Activated CD8-positive, alpha-beta memory T cell treated with anti-CD3 and anti-CD28 coated beads, Interleukin-2, amount 50 U/mL, for 24 hours (primary cell): ENCODE data around the gene TTLL8.
"Not testable (repeated sequence)": the region's sequence is repeated elsewhere in the genome, so short reads cannot be mapped to it uniquely, and the experiment has no call there.

ENCODE experiments used
- DNase-seq: peaks from one replicate; pipeline ENCODE4 v3.0.0-alpha.2; 2020; ENCODE audit errors: extremely low read depth

TTLL8 gene

GRCh38 chr22:49986325-49986724, 71.8 kb downstream of the TTLL8 start:
- no peak for DNase-seq

DNA sequence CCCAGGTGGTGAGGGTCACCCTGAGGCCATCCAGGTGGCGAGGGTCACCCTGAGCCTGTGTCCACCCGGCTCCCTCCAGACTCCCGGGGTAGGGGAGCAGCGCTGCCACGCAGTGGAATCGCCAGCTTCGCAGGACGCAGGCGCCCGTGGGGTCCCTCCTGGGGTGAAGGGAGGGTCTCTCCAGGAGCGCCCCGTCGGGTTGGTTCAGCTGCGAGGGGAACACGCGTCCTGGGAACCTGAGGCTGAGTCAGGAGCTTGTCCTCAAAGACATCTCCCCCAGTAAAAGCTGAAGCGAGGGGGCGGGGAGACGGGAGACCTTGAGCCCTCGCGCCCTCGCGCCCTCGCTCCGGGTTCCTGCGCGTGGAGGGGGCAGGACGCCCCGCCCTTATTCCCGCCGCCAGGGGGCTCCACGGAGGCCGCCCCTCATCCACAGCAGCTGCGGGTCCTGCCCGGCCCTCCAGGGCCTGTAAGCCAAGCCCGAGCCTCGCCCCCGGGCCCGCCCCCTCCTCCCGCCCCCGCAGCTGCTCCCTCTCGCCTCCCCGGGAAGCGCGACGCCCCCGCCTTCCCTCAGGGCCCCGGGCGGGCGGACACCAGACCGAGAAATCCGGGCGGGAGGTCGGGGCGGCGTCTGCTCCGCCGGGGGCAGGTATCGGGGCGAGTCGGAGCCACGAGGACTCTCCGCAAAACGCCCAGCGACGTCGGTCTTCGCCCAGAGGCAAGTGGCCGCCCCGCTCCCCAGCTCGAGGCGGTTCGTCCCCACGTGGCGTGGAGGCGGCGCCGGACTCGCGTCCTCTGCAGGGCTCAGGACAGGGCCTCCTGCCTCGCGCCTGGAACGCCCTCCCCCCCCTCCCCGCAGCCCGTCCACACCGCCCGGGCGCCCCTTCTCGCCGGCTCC, 74.7 kb downstream of the TTLL8 start:
- DNase-seq = no peak

DNA sequence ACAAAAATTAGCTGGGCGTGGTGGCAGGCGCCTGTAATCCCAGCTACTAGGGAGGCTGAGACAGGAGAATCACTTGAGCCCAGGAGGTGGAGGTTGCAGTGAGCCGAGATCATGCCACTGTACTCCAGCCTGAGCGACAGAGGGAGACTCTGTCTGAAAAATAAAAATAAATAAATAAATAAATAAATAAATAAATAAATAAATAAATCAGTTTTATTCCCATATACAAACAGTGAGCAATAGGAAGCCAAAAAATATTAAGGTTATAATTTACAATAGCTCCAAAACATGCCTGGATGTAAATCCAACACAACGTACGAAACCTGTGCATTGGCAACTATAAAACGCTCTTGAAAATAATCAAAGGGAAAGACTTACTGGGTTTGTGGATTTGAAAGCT, 76.3 kb downstream of the TTLL8 start:
- DNase-seq = not testable (repeated sequence)

DNA sequence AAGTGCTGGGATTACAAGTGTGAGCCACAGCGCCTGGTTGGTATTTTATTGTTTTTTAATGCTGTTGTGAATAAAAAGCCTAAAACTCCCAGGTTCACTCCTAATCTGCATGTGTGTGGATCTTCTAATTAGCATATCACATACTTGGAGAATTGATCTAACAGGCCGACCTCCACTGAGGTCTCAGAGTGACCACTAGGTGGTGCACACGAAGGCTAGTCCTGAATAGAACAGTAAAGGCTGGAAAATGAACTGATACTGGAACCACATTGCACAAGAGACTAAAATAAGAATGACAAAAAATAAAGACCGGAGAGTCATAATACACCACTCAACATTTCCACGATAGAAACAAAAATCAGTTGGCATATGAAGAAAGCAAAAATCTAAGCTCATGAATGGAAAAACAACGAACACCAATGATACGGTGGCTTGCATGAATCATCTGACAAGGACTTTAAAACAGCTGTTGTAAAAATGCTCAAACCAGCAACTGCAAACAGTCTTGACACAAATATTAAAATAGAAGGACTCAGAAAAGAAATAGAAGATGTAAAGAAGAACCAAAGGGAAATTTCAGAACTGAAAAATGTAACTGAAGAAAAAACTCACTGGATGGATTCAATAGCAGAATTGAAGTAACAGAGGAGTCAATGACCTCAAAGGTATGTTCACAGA, 78.4 kb downstream of the TTLL8 start:
- no peak for DNase-seq

DNA sequence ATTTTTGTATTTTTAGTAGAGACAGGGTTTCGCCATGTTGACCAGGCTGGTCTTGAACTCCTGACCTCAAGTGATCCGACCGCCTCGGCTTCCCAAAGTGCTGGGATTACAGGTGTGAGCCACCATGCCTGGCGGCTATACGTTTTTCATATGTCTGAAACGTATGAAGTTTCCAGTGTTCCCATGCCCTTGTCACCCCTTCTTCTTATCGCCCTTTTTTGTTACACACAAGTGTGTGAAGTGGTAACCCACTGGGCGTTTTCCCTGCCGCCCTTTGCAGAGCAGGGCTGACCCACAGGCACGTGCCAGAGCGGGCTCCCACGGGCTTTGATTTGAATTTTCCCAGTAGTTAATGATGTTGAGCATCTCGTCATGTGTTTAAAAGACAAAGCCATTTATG, 80.5 kb downstream of the TTLL8 start:
- no peak for DNase-seq

DNA sequence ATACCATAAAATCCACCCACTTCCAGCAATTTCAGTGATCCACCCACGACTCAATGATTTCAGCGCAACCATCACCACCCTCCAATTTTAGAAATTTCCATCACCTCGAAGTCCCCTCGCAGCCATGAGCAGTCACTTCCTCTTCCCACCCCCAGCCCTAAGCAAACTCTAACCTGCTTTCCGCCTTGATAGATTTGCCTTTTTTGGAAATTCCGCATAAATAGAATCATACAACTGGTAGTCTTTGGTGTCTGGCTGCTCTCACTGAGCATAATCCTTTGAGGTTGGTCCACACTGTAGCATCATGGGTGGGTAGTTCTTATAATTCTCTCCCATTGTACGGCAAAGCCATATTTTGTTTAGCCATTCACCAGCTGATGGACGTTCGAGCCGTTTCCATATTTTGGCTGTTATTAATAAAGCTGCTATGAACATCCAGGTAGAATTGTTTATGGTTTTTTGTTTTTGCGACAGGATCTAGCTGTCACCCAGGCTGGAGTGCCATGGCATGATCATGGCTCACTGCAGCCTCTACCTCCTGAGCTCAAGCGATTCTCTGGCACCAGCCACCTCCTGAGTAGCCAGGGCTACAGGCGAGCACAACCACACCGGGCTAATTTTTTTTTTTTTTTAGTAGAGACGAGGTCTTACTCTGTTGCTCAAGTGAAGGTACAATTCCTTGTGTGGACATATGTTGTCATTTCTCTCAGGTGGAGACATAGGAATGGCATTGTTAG, 81.5 kb downstream of the TTLL8 start:
- no peak for DNase-seq

GRCh38 chr22:49975543-49976389, 82.3 kb downstream of the TTLL8 start:
- DNase-seq = no peak

DNA sequence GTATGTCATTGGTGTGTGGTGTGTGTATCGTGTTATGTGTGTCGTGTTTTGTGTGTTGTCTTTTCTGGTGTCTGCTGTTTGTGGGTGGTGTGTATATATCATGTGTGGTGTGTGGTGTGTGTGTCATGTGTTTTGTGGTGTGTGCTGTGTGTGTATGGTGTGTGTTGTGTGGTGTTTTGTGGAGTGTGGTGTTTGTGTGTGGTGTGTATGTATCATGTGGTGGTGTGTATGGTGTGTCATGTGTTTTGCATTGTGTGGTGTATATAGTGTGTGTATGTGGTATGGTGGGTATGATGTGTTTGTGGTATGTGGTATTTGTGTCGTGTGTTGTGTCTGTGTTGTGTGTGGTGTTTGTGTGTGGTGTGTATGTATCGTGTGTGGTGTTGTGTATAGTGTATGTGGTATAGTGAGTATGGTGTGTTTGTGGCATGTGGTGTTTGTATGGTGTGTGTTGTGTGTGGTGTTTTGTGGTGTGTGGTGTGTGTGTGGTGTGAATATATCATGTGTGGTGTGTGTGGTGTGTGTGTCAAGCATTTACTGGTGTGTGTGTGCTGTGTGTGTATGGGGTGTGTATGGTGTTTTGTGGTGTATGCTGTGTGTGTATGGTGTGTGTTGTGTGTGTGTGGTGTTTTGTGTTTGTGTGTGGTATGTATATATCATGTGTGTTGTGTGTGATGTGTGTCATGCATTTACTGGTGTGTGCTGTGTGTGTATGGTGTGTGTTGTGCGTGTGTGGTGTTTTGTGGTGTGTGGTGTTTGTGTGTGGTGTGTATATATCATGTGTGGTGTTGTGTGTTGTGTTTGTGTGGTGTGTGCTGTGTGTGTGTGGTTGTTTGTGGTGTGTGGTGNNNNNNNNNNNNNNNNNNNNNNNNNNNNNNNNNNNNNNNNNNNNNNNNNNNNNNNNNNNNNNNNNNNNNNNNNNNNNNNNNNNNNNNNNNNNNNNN, 84.8 kb downstream of the TTLL8 start:
- DNase-seq = no peak

DNA sequence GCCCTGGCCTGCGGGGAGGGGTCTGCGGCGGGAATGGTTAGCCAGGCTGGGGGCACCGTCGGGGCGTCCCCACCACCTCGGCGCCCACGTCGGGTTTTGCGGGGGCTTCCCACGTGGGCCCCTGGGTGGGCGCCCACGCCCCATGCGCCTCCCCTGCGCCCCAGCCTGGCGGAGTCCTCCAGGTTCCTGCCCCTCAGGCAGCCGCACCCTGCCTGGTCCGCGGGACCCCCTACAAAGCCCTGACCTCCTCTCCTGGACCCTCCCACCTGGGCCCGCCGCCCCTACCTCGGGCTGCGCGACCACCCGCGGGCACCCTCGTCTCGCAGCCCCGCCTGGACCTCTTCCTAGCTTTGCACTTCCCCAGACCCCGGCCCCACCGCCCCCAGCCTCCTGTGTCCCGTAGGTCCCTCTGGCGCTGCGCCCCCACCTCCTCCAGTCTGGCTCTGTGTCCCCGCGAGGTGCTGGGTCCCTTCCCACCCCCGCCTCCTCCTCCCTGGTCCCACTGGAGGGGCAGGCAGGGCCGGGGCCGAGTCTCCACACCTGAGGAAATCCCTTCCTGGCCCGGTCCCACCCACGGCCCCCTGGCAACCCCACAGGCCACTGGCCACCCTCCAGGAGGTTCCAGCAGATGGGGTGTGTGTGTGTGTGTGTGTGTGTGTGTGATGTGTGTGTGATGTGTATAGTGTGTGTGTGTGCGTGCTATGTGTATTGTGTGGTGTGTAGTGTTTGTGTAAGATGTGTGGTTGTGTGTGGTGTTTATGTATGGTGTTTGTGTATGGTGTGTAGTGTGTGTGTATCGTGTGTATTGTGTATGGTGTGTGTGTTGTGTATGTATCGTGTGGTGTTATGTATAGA, 85.7 kb downstream of the TTLL8 start:
- DNase-seq = no peak

GRCh38 chr22:49971232-49972162, 86.6 kb downstream of the TTLL8 start:
- DNase-seq = no peak

DNA sequence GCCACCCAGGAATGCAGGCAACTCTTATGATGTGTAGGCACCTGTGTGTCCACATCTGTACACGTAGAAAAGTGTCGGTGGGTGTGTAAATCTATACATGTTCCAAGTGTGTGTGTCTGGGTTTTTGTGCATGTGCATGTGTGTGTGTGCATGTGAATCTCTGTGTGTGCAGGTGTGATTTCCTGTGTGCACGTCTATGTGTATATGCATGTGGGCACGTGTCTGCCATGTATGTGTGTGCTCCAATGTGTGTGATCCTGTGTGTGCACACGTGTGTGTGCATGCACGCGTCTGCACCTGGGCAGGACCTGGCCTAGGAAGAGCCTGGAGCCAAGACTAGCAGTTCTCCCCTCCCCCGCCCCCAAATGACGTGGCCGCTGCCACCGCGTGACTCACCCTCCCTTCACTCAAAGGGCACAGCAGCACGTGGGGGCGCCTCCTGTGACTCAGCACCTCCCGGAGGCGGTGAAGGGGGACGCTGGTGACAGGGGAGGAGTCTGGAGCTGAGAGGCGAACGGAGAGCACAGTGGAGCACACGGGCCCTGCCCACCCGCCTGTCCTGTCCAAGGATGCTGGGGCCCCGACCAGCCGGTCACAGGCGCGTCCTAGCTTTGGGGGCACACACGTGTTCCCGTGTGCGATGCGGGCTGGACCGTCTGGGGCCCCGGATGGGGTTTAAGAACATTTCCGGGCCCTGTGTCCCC, 87.4 kb downstream of the TTLL8 start:
- peak; percentile 92 for DNase-seq

DNA sequence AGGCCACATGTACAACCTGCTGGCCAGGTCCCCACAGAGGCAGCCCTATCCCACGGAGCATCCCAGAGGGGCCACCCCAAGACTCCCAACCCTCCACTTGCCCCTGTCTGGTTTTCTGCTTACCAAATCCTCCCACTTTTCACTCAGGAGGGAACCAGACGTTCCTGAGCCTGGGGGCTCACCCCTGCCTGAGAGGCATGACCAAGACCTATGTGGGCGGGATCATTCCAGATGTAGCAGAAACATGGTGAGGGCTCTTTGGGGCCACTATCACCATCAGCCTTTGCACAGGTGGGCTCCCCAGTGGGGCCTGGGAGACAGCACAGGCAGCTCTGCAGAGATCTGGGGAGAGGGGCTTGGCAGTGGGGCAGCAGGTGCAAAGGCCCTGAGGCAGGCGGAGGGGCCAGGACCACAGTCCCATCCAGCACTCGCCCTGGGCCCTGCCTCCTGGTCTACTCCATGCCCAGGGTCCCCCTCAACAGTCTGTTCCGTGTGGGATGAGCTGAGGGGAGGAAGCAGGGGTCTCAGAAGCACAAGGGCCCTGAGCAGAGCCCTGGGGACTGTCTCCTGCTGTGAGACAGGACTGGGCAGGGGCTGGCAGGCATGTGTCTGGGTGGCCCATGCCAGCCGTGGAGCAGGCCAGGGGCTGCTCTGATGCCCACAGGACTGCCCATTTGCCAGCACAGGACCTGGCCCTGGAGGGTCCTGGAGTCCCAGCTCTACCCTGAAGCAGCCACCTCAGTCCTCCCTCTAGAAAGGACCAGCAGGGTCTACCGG, 88.2 kb downstream of the TTLL8 start:
- no peak for DNase-seq

- no peak for DNase-seq
Measured at GRCh38 chr22:49968831-49969661, 89.1 kb downstream of the TTLL8 start.
